Cardiac fibroblast (primary cell): ENCODE data around the gene PRM2.

ENCODE experiments used
- DNase-seq, 2 donors: peaks; one replicate each; pipeline versions ENCODE4 v3.0.0 to v3.0.0-alpha.2; 2010; ENCODE audit warnings: low read depth in 2 of 2
- H3K4me3 ChIP-seq, 2 donors: replicated peaks in 1 of 2; 1 replicate in 1 of 2; 2 replicates in 1 of 2; pipeline ENCODE4 v1.5.1; 2011; ENCODE audit warnings: low read depth in 2 of 2, low read length in 2 of 2, mild to moderate bottlenecking in 2 of 2, moderate library complexity in 1 of 2
- CTCF ChIP-seq: IDR thresholded peaks from one replicate; pipeline ENCODE4 v1.5.1; 2011; ENCODE audit warnings: low read depth, mild to moderate bottlenecking, low read length, inconsistent platforms

Gene PRM2

DNA sequence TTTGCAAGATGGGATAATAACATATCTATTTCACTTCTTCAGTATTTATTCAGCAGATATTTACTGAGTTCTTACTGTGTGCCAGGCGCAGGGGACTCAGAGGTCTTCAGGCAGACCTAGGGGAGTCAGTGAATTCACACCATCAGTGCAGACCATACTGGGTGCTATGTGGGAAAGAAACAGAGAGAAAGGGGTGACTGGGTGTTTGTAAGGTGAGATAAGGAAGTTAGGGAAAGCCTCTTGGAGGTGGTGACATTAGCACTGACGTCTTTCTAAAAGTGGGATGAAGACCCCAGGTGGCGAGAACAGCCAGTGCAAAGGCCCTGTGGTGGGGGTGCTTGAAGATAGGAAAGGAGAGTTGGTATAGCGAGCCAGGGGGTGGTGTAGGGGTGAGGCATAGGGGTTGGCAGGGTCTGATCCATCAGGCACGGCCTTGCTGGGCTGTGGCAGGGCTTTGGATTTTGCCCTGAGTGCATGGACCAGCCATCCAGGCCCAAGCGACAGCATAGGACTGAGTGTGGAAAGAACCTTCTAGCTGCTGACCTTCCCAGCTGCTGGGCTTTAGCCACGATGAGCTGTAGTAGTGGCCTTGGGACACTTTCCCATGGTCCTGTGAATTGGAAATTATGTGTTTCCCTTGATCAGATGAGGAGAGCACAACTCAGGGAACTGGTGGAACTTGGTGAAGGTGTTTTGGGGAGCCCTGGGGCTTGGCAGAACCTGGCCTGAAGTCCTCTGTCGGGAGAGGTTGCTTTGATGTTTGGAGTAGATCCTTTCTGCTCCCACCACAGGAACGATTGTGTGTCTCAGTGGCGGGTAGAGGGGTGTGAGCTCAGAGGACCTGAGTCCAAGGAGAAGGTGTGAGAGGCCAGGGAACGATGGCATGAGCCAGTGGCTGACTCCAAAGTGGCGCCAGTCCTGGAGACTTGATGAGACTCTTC is 16.4 kb downstream of the PRM2 start:
- H3K4me3 ChIP-seq: no peak overlapping the region
- DNase-seq: no peak
- no peak for TF ChIP-seq CTCF

DNA sequence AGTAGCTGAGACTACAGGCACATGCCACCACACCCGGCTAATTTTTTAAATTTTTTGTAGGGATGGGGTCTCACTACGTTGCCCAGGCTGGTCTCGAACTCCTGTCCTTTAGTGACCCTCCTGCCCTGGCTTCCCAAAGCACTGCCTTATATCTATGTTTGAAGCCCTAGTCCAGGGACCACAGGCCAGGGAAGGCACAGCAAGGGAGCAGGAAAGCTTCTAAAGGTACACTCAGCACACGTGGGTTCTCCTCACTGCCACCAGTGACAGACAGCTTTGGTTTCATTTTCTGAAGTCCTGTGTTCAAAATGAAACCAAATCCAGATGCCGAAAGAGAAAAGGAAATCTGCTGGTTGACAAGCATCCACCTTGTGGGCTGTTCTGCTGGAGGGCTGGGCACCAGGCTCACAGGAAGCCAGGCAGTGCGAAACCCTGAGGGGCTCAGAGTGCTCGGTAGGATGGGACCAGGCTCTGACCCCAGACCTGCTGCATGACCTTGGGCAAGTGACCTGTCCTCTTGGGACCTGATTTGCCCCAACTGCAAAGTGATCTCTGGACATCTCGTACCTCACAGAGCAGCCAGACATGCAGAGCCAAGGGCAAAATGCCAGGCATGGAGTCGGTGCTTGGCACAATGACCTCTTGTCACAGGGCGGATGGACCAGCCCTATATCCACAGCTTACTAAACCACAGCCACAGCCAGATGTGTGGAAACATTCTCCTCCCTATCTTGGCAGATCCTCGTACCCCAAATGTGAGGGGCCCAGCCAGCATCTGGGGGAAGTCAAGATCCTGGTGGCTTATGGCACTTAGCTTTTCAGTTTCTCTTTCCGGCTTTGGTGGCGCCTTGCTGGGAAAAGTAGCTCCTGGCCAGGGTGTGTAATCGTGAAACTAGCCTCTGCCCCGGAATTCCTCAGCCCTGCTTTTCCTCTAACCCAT is 17.5 kb downstream of the PRM2 start:
- TF ChIP-seq CTCF: no peak
- no peak overlapping the region for H3K4me3 ChIP-seq
- peak; percentile 6 to 32 for DNase-seq

GRCh38 chr16:11257131-11257938 is 18.9 kb downstream of the PRM2 start:
- DNase-seq: peak; percentile 87 to 90
- peak; percentile 90 for TF ChIP-seq CTCF
- peak overlapping the region; percentile 76 for H3K4me3 ChIP-seq

DNA sequence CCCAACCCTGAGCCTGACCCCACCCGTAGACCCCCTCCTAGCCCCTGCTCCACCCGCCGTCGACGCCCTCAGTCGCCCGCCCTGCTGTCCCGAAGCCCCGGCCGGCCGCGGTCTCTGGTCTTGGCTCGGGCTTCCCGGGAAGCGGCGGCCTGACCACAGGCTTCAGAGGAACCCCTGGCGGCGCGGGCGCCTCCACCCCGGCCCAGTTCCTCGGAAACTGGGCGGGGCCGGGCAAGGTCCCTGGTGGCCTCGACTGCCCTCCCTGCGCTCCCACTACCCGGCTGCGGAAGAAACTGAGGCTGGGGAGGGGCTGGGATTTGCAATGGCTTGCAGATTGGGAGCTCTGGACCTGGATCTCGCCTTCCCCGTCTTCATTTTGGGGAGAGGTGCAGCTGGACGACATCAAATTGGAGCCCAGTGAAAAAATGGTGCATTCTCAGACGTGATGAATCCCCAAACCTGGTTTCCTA is 19.6 kb downstream of the PRM2 start:
- peak overlapping the region; percentile 76 for H3K4me3 ChIP-seq
- TF ChIP-seq CTCF: no peak
- peak; percentile 54 to 61 for DNase-seq

DNA sequence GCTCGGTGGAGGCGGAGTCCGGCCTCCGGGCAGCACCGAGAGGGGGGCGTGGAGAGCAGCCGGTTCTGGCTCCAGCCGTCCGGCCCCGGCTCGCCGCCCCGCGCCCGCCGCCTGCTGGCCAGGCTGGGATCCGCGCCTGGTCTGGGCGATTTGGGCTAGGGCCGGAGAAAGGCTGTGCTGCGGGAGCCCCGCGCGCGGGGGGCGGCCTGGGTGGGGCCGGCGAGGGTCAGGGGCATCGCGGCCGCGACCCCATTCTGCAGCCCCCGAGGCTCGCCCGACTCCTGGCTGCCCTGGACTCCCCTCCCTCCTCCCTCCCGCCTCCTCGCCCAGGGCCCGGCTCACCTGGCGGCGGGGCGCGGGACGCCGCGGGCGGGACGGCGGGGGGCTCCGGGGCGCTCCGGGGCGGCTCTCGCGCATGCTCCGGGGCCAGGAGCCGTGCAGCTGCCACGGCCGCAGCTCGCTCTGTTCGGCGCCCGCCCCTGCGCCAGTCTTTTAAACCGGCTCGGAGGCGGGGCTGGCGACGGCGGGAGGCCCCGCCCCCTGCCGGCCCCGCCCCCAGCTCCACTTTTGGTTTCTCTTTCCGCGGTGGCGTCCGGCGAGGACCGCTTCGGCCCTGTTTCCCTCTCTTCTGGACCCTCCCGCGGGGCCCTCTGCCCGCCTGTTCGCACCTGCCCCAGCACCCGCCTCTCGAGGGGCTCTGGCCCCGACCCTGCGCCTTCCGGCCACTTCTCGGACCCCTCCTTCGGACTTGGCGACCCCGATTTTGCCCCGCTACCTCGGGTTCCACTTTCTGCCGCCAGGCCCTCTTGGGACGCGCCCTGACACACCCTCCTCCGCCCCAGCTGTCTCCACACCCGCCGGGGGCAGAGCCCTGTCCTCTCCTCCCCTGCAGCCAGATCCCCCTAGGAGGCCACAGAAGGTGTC is 20.3 kb downstream of the PRM2 start, which contains the start of gene SOCS1:
TSS of gene SOCS1 (minus strand) at position 468 of the 924 bp plus-strand sequence. CDS start 726 bp downstream, outside the sequence.
- DNase-seq: peak; percentile 85 to 94
- peak; percentile 42 for TF ChIP-seq CTCF
- peak within 1 kb of the TSS; percentile 76 for H3K4me3 ChIP-seq
